Endothelial cell of umbilical vein (primary cell): ENCODE measurements around the gene B2M. TPM values are rescaled to one million over a fixed set of nuclear protein-coding genes. Genes with fewer than 3 reads are reported as not detected.

Source experiments
- BruUV-seq: library from RNA; stranded (reverse); fragments of 400-500 nt; replicated peaks from 2 replicates; lab custom pipeline; 2021; lab: Mats Ljungman, UMichigan
- CTCF ChIA-PET: fragments of 300-600, 350-600 bp; sonication (Branson Sonifier 250); formaldehyde crosslinking; loops from one replicate; lab custom pipeline; 2021; ENCODE audit warnings: antibody characterized with exemption, inconsistent platforms; lab: Charles Lee
- POLR2A ChIA-PET: fragments of 300-600, 350-600 bp; sonication (Branson Sonifier 250); formaldehyde crosslinking; loops from one replicate; lab custom pipeline; 2021; ENCODE audit warnings: antibody characterized with exemption, inconsistent platforms; lab: Charles Lee
- DNase-seq: peaks from one replicate; pipeline ENCODE4 v3.0.0-alpha.2; 2011; ENCODE audit warnings: low read depth, low spot score
- FAIRE-seq: peaks from 2 replicates; lab custom pipeline; 2011; peaks lifted over from hg19 to GRCh38; lab: Jason Lieb, UNC
- H2AFZ ChIP-seq: 2 replicates; pipeline ENCODE4 v1.6.0; 2012; ENCODE audit warnings: low read depth, low read length, control low read depth, inconsistent platforms
- H3K27ac ChIP-seq: 2 replicates; pipeline ENCODE4 v1.5.1; 2011; ENCODE audit warnings: low read depth, mild to moderate bottlenecking, control low read depth, low read length, moderate library complexity; ENCODE audit not compliant: insufficient read depth
- H3K27me3 ChIP-seq, 2 experiments: 2 replicates each; pipeline versions ENCODE4 v1.6.0 to v1.6.1; 2011; ENCODE audit warnings: low read length in 2 of 2, mixed read lengths in 1 of 2; ENCODE audit not compliant: control insufficient read depth in 2 of 2, insufficient read depth in 2 of 2
- H3K36me3 ChIP-seq, 2 experiments: 2 replicates in 1 of 2; 3 replicates in 1 of 2; pipeline ENCODE4 v1.5.1; 2011; ENCODE audit warnings: low read length in 2 of 2, mild to moderate bottlenecking in 1 of 2, moderate library complexity in 1 of 2; ENCODE audit not compliant: control insufficient read depth in 2 of 2, insufficient read depth in 2 of 2; ENCODE audit errors: extremely low read depth in 1 of 2
- H3K4me1 ChIP-seq: 3 replicates; pipeline ENCODE4 v1.5.1; 2011; ENCODE audit warnings: mild to moderate bottlenecking, low read length; ENCODE audit not compliant: control insufficient read depth, insufficient read depth; ENCODE audit errors: extremely low read depth
- H3K4me2 ChIP-seq: 2 replicates; pipeline ENCODE4 v1.6.1; 2011; ENCODE audit warnings: low read length, control low read depth, mixed read lengths; ENCODE audit not compliant: insufficient read depth
- H3K4me3 ChIP-seq, 3 experiments: fragments of 200-600 bp in 1 of 3; sonication (generic), shearing (Covaris generic) in 1 of 3; replicated peaks in 1 of 3; 2 replicates each; pipeline ENCODE4 v1.5.1; 2011 to 2016; ENCODE audit warnings: control low read depth in 3 of 3, low read length in 3 of 3, mild to moderate bottlenecking in 2 of 3, inconsistent platforms in 1 of 3, low read depth in 1 of 3, moderate library complexity in 1 of 3; ENCODE audit not compliant: insufficient read depth in 1 of 3
- H3K79me2 ChIP-seq: 2 replicates; pipeline ENCODE4 v1.6.0; 2012; ENCODE audit warnings: low read length, inconsistent platforms; ENCODE audit not compliant: control insufficient read depth, insufficient read depth
- H3K9ac ChIP-seq: replicated peaks from 2 replicates; pipeline ENCODE3; 2011; ENCODE audit warnings: low read length, control low read depth; ENCODE audit not compliant: insufficient read depth; ENCODE audit errors: extremely low read depth
- H3K9me1 ChIP-seq: replicated peaks from 3 replicates; pipeline ENCODE4 v1.6.0; 2011; ENCODE audit warnings: mild to moderate bottlenecking, low read length; ENCODE audit not compliant: control insufficient read depth, insufficient read depth; ENCODE audit errors: extremely low read depth
- H3K9me3 ChIP-seq: replicated peaks from 2 replicates; pipeline ENCODE4 v1.5.1; 2012; ENCODE audit warnings: low read length, inconsistent platforms; ENCODE audit not compliant: control insufficient read depth, insufficient read depth
- H4K20me1 ChIP-seq: replicated peaks from 2 replicates; pipeline ENCODE3; 2011; ENCODE audit warnings: mild to moderate bottlenecking, low read length; ENCODE audit not compliant: control insufficient read depth, insufficient read depth; ENCODE audit errors: extremely low read depth
- CTCF ChIP-seq, 2 donors: IDR thresholded peaks; 1 replicate in 1 of 2; 2 replicates in 1 of 2; pipeline ENCODE4 v1.5.1; 2011; ENCODE audit warnings: low read length in 2 of 2, mild to moderate bottlenecking in 2 of 2, moderate library complexity in 2 of 2, control low read depth in 1 of 2, inconsistent platforms in 1 of 2, low read depth in 1 of 2; ENCODE audit not compliant: insufficient read depth in 1 of 2; ENCODE audit errors: extremely low read depth in 1 of 2
- FOS ChIP-seq: IDR thresholded peaks from 2 replicates; pipeline ENCODE4 v1.6.1; 2011; ENCODE audit warnings: mild to moderate bottlenecking, low read length, moderate library complexity, borderline replicate concordance; ENCODE audit not compliant: insufficient read depth
- JUN ChIP-seq: IDR thresholded peaks from 2 replicates; pipeline ENCODE4 v1.6.1; 2011; ENCODE audit warnings: borderline replicate concordance, low read depth; ENCODE audit not compliant: insufficient read length, insufficient read depth
- MYC ChIP-seq: IDR thresholded peaks from one replicate; pipeline ENCODE4 v1.6.1; 2011; ENCODE audit warnings: mild to moderate bottlenecking, low read depth, low read length
- POLR2A ChIP-seq: IDR thresholded peaks from 2 replicates; pipeline ENCODE4 v1.6.1; 2012; ENCODE audit warnings: low read depth, mild to moderate bottlenecking, control low read depth, low read length
- dilution Hi-C: fragments of 300-500 bp; cut with MboI; formaldehyde crosslinking; loops from one replicate; pipeline ENCODE4 v1.15.0; 2019; ENCODE audit warnings: low sequenced_read_pairs; ENCODE audit not compliant: extremely low pct_ligation_motif_present
- intact Hi-C: fragments of 100-400 bp; cut with micrococcal nuclease; formaldehyde crosslinking; loops from one replicate; pipeline ENCODE4 v1.10.0; 2022
- polyA plus RNA-seq, 4 experiments: library from polyadenylated mRNA; depleted of rRNA in 3 of 4; stranded (reverse) in 3 of 4; unstranded in 1 of 4; fragments of >200 nt; gene quantifications; 2 replicates each; pipeline versions ENCODE4 v1.2.1 to v1.2.3, GENCODE V29; 2011 to 2012; ENCODE audit warnings: missing spikeins in 1 of 4
- total RNA-seq: library from RNA; stranded (reverse); gene quantifications from 2 replicates; pipeline ENCODE4 v1.2.3, GENCODE V29; 2021

Gene B2M
- total and polyA plus RNA-seq, 2 donors (not counting 3 experiments of a cell fraction or from before 2014, with no cell fraction given): 985 to 5,206 TPM

GRCh38 chr15:44661576-44661975 lies 49.7 kb upstream of the B2M start:
- no TSS peak for BruUV-seq
- Histone ChIP-seq H3K27me3 (no peaks in the 10 kb centered on the region), H3K9ac (no peak overlapping the region), H3K4me2 (no peak overlapping the region), H3K4me3 (no peak overlapping the region), H3K27ac (no peak overlapping the region), H4K20me1 (no peaks in the 10 kb centered on the region), H3K9me1 (no peaks in the 10 kb centered on the region), H3K36me3 (no peaks in the 10 kb centered on the region), H2AFZ (no peak overlapping the region), H3K4me1 (peaks cover 9% of the 10 kb centered on the region), H3K9me3 (no peaks in the 10 kb centered on the region), H3K79me2 (peaks cover 4% of the 10 kb centered on the region)
- intact Hi-C loops: loop anchor here (10.0 kb wide), 1 partner anchor 263 kb away; no protein-coding TSS in a partner anchor
- FAIRE-seq (no peak), DNase-seq (no peak)
- TF ChIP-seq MYC: no peak
- TF ChIP-seq FOS: no peak
- dilution Hi-C loops: no loop called here
- POLR2A ChIA-PET: no interaction called here
- CTCF ChIA-PET: interaction anchor here (2.6 kb wide), 1 partner anchor 67 kb away, joined by 29 read pairs; no protein-coding TSS in a partner anchor

DNA sequence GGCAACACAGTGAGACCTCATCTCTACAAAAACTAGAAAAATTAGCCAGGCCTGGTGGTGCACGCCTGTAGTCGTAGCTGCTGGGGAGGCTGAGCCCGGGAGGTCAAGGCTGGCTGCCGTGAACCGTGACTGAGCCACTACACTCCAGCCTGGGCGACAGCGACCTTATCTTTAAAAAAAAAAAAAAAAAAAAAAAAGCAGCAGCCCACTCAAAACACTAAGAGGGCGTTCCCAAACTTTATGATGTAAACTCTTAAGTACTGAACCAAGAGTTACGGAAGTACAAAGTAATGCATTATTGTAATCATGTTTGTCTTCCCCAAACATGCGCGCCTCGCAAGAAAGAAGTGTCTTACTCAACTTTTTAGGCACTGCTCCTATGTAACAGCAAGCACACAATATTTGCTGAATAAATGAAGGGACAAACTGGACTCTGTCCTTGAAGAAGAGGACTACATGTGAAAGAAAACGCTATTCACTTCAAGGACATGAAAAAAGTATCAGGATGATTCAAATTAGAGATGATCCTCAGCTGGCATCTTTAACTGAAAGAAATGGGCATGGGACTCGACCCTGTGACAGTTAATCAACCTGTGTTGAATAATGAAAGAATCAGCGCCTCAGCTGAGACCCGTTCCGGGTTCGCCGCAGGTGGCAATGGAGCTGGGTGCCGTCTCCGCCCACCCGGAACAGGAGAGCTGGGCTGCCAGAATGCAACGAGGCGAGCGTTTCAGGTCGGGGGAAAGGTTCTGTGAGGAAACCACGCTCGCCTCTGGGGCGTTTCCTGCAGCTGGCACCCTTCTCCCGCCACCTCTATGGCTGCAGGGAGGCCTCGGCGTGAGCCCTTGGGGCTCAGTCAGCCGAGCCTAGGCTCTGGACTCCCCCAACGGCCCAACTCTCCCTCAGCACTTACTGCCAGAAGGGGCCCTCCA lies 48.6 kb upstream of the B2M start:
- H4K20me1 ChIP-seq: no peaks in the 10 kb centered on the region
- no peaks in the 10 kb centered on the region for H3K9me3 ChIP-seq
- no peaks in the 10 kb centered on the region for H3K9me1 ChIP-seq
- CTCF ChIA-PET: interaction anchor here (0.9 to 3.3 kb wide), 22 partner anchors 8 to 455 kb away, joined by 3 to 83 read pairs (median 6); partner anchors contain the start of genes B2M, PATL2 and TRIM69
- POLR2A ChIA-PET: interaction anchor here (0.7 to 2.3 kb wide), 6 partner anchors 8 to 496 kb away, joined by 4 to 22 read pairs (median 6); partner anchors contain the start of genes B2M and PATL2
- peak overlapping the region; percentile 86 for H3K9ac ChIP-seq
- H3K27ac ChIP-seq: peak overlapping the region; percentile 73
- peaks cover 4% of the 10 kb centered on the region for H3K79me2 ChIP-seq
- H3K4me3 ChIP-seq: peak overlapping the region; percentile 76 to 95 (median 86)
- H3K4me1 ChIP-seq: peaks cover 9% of the 10 kb centered on the region
- H3K4me2 ChIP-seq: peak overlapping the region; percentile 98
- intact Hi-C loops: loop anchor here (1.0 to 10.0 kb wide), 7 partner anchors 49 to 375 kb away; partner anchors contain the start of genes B2M and PATL2
- TSS peak; percentile 61 for BruUV-seq
- H2AFZ ChIP-seq: peak overlapping the region; percentile 79
- no peaks in the 10 kb centered on the region for H3K27me3 ChIP-seq
- TF ChIP-seq POLR2A (peak; percentile 56), CTCF (IDR thresholded peaks at IDR 0.05; ENCODE audit: extremely low read depth in 1 of 2, insufficient read depth in 1 of 2, low read depth in 1 of 2, low read length in 2 of 2) (no peak), JUN (no peak)
- FAIRE-seq: peak; percentile 55
- no peak for DNase-seq
- H3K36me3 ChIP-seq: no peaks in the 10 kb centered on the region
- dilution Hi-C loops: no loop called here
